ENCODE data around the gene ANXA2R.
"Not testable (repeated sequence)": the region's sequence is repeated elsewhere in the genome, so short reads cannot be mapped to it uniquely, and the experiment has no call there.

The ANXA2R gene

GRCh38 chr5:43036409-43036808 lies 3.7 kb downstream of the ANXA2R start:
- in situ Hi-C loops (cut with MboI; ENCODE audit: low sequenced_read_pairs): no loop called here

DNA sequence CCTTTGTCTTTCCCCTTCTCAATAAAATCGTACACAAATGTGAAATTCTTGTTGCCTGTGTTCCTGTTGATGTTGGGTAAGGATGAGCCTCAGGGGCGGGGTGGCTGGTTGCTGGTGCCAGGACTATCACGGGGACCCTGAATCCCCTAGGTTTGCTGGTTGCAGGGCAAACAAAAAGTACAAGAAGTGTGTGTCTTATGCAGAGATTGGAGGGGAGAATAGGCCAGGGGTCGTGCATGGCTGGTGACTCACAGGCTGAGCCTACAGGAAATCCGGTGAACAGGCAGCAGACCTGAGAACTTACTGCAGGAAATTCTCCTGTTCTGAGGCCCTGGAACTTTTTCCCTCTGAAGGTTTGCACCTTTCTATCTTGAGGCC lies 5.5 kb downstream of the ANXA2R start:
- in situ Hi-C loops (cut with MboI; ENCODE audit: low sequenced_read_pairs): no loop called here

- in situ Hi-C loops (cut with MboI; ENCODE audit: low sequenced_read_pairs): no loop called here
Observed at GRCh38 chr5:43033841-43034590, 6.1 kb downstream of the ANXA2R start.

- in situ Hi-C loops (cut with MboI; ENCODE audit: low sequenced_read_pairs): no loop called here
Observed at GRCh38 chr5:43027054-43027785, 12.9 kb downstream of the ANXA2R start.

GRCh38 chr5:43025184-43025950 lies 14.8 kb downstream of the ANXA2R start:
- in situ Hi-C loops (cut with MboI; ENCODE audit: low sequenced_read_pairs): not testable (repeated sequence)

GRCh38 chr5:43024217-43024616 lies 15.9 kb downstream of the ANXA2R start:
- in situ Hi-C loops (cut with MboI; ENCODE audit: low sequenced_read_pairs): no loop called here

GRCh38 chr5:43021151-43021550 lies 19.0 kb downstream of the ANXA2R start:
- in situ Hi-C loops (cut with MboI; ENCODE audit: low sequenced_read_pairs): no loop called here

DNA sequence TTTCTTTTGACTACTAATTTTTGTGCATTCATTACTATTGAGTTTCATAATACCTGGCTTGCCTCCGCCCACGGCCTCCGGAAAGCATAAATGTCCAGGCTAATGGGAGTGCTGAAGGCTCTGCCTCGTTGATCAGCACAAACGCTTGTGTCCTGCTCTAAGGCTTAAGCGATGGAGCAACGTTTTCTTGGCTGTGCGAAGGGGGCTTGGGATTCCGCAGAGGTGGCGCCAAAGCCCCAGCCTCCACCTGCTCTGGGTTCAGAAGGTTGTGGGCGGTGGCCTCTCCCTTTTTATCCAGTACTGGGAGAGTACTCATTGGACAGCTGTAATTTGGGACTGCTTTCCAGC lies 19.7 kb downstream of the ANXA2R start:
- in situ Hi-C loops (cut with MboI; ENCODE audit: low sequenced_read_pairs): no loop called here

DNA sequence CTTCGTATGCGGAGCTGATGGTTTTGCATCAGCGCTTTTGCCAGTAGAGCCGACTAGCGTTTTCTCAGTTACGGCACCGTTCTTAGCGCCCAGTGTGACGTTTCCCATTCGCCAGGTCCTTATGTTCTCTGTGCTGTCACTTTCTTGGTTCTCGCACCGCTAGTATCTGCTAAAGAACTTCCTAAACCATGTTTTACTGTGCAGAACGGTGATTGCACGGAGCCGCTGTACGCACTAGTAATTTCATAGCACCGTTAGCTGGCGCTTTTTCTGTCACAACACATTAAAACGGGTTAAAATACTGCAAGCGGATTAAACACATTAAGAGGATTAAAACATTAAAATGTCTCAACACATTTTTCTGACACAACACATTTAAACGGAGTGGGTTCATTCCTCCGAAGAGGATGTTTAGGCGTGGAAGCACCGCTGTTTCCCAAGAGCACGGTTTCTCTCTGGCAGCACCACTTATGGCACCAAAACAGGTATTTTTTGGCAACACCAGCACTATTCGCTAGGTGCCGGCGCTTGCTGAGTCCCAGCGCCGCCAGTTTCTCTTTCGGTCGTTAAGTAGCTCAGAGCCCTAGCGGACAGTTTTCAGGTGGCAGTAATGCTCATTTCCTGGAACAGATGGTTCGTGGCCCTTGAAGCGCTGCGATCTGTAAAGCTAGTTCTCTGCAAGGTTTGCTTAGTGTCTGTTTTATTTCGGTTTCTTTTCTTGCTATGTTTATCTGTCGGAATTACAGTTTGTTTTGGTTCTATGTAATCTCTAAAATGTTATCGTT lies 20.3 kb downstream of the ANXA2R start:
- in situ Hi-C loops (cut with MboI; ENCODE audit: low sequenced_read_pairs): no loop called here

DNA sequence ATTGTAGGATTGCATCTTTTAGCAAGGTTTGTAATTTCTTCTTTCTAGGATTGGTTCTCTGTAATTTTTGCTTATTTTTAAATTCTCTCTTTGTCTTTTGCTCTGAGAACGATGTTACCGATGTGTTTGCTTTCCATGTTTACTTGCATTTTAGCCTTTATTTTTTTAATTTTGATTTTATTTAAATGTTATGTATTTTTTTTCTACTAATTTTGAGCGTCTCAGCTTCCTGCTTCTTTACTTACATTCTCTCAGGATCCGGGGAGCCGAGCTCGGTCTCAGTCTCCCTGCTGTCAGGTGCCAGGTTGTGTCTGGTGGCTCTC lies 20.9 kb downstream of the ANXA2R start:
- in situ Hi-C loops (cut with MboI; ENCODE audit: low sequenced_read_pairs): no loop called here

GRCh38 chr5:43017428-43017815 lies 22.7 kb downstream of the ANXA2R start:
- in situ Hi-C loops (cut with MboI; ENCODE audit: low sequenced_read_pairs): no loop called here

GRCh38 chr5:43016217-43016779 lies 23.8 kb downstream of the ANXA2R start:
- in situ Hi-C loops (cut with MboI; ENCODE audit: low sequenced_read_pairs): no loop called here

DNA sequence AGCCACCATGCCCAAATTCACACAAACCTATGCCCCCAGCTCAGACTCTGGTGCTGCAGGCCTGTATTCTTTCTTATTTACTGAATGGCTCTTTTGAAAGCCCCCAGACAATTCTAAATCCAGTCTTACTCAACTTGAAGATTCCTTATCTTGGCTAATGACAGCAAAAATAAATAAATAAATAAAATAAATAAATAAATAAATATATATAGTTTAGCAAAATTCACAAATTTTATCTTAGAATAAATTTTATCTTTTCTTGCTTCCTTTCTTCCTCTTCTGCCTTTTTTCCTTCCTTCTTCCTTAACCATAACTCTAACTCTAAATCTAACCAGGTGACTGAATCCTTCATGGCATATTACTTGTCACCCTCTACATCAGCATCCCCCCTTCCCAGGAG lies 25.6 kb downstream of the ANXA2R start:
- in situ Hi-C loops (cut with MboI; ENCODE audit: low sequenced_read_pairs): no loop called here

DNA sequence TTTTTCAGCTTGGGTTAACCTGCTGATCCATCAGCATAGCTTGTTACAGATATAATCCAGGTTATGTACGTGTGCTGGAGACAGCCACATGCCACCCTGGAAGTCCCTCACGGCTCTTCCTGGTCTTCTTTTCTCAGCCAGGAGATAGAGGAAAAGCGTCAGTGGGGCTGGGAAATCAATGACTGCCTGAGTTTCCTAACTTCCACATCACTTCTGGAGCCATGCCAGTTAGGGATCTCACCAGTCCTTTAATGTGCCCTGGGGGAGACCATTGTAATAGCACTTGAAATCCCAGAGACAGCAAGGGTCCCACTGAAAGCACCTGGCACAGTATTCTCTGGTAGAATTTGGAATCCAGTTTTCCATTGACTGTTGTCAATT lies 29.2 kb downstream of the ANXA2R start:
- in situ Hi-C loops (cut with MboI; ENCODE audit: low sequenced_read_pairs): no loop called here

DNA sequence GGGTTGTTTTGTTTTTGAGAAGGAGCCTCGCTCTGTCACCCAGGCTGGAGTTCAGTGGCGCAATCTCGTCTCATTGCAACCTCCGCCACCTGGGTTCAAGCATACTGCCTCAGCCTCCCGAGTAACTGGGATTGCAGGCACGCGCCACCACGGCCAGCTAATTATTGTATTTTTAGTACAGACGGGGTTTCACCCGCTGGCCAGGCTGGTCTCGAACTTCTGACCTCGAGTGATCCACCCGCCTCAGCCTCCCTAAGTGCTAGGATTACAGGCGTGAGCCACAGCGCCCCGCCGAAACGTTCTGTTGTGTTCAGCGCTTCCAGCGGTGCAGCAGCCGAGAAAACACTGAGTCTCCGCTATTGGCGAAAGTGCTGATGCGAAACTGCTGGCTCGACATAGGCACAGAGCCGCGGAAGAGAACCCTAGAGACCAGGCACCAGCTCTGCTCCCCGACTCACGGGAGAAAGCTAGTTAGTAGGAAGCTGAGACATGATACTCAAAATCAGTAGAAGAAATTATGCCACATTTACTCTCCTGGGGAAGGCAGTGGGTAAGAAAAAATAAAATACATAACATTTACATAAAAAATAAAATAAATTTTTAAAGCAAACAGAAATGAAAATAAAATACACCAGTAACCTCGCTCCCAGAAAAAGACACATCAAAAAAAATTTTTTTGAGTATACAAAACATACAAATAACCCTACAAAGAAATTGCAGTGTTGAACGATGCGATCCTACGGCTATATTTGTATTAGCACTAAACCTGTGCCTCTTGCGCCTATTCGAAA lies 31.6 kb downstream of the ANXA2R start:
- in situ Hi-C loops (cut with MboI; ENCODE audit: low sequenced_read_pairs): no loop called here

GRCh38 chr5:43007911-43008362 lies 32.2 kb downstream of the ANXA2R start:
- in situ Hi-C loops (cut with MboI; ENCODE audit: low sequenced_read_pairs): no loop called here

- in situ Hi-C loops (cut with MboI; ENCODE audit: low sequenced_read_pairs): no loop called here
Observed at GRCh38 chr5:43007246-43007910, 32.7 kb downstream of the ANXA2R start.

DNA sequence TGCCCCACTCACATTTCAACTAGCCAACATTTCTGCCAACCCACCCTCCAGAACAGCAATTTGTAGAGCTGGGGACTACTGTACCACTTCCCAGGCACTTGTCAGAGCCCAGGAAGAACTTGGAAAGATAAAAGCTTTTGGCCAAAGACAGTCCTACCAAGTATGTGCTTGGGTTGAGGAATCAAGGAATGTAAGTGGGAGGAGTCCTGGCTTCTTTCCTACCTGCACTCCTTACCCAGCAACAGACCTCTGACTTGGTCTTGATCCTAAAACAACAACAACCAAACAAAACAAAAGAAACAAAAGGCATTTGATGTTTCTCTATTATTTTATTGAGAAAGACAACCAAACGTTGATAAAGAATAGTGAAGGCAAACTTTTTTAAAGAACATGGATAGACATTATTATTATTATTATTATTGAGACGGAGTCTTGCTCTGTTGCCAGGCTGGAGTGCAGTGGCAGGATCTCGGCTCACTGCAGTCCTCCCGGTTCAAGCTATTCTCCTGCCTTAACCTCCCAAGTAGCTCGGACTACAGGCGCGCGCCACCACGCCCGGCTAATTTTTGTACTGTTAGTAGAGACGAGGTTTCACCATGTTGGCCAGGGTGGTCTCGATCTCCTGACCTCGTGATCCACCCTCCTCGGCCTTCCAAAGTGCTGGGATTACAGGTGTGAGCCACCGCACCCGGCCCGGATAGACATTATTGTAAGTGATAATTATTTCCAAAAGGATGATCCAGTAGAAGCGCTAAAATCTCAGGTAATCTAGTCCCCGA lies 33.5 kb downstream of the ANXA2R start:
- in situ Hi-C loops (cut with MboI; ENCODE audit: low sequenced_read_pairs): no loop called here

- in situ Hi-C loops (cut with MboI; ENCODE audit: low sequenced_read_pairs): no loop called here
Observed at GRCh38 chr5:43005031-43005430, 35.1 kb downstream of the ANXA2R start.
